Cardiac muscle cell (in vitro differentiated cells and primary cell): ENCODE results near the gene SEC61A1. TPM values are rescaled to one million over a fixed set of nuclear protein-coding genes. Genes with fewer than 3 reads are reported as not detected.

ENCODE experiments used
- DNase-seq, 2 donors: peaks; one replicate each; pipeline versions ENCODE4 v3.0.0 to v3.0.0-alpha.2; 2010 to 2017; ENCODE audit warnings: low read depth in 1 of 2, low spot score in 1 of 2
- H3K27ac ChIP-seq: fragments of 200-600 bp; sonication (generic); 2 replicates; pipeline ENCODE4 v1.5.1; 2016
- H3K27me3 ChIP-seq: fragments of 200-600 bp; sonication (generic); 2 replicates; pipeline ENCODE4 v1.6.0; 2016; ENCODE audit warnings: control low read depth
- H3K36me3 ChIP-seq: fragments of 200-600 bp; sonication (generic); 2 replicates; pipeline ENCODE4 v1.5.1; 2016; ENCODE audit warnings: control low read depth
- H3K4me1 ChIP-seq: fragments of 200-600 bp; sonication (generic); 2 replicates; pipeline ENCODE4 v1.8.1; 2017; ENCODE audit warnings: low read depth, mild to moderate bottlenecking, mixed run types
- H3K4me3 ChIP-seq: fragments of 200-600 bp; sonication (generic); 2 replicates; pipeline ENCODE4 v1.5.1; 2016; ENCODE audit warnings: mild to moderate bottlenecking
- H3K9me3 ChIP-seq: fragments of 200-600 bp; sonication (generic); 2 replicates; pipeline ENCODE4 v1.5.1; 2017; ENCODE audit warnings: low read depth, mild to moderate bottlenecking, control low read depth
- CTCF ChIP-seq: IDR thresholded peaks from 2 replicates; pipeline ENCODE4 v1.5.1; 2012; ENCODE audit warnings: low read depth, mild to moderate bottlenecking, low read length
- polyA plus RNA-seq: library from polyadenylated mRNA; unstranded; fragments of >200 nt; fragmentation: Nextera tagmentation; extraction: Ambion mirVana; gene quantifications from 2 replicates; pipeline ENCODE4 v1.2.1, GENCODE V29; 2016
- total RNA-seq: library from RNA; depleted of rRNA; stranded (reverse); fragments of >200 nt; gene quantifications from 2 replicates; pipeline ENCODE4 v1.2.3, GENCODE V29; 2016

The SEC61A1 gene
- total and polyA plus RNA-seq, 2 experiments from 2014 or later, result 92.4 to 133 TPM

- Histone ChIP-seq H3K27me3 (no peaks in the 10 kb centered on the region), H3K27ac (no peak overlapping the region), H3K4me1 (peaks cover 24% of the 10 kb centered on the region), H3K36me3 (no peaks in the 10 kb centered on the region), H3K9me3 (no peaks in the 10 kb centered on the region), H3K4me3 (no peak overlapping the region)
- no peak for TF ChIP-seq CTCF
- no peak for DNase-seq
These were observed 26.6 kb downstream of the SEC61A1 start for GRCh38 chr3:128078875-128079274.

- no peak for TF ChIP-seq CTCF
- Histone ChIP-seq H3K9me3 (no peaks in the 10 kb centered on the region), H3K27ac (no peak overlapping the region), H3K4me3 (no peak overlapping the region), H3K36me3 (no peaks in the 10 kb centered on the region), H3K4me1 (peaks cover 24% of the 10 kb centered on the region), H3K27me3 (no peaks in the 10 kb centered on the region)
- DNase-seq, result no peak
These were observed 27.6 kb downstream of the SEC61A1 start for GRCh38 chr3:128079823-128080222.

GRCh38 chr3:128080323-128081080 is 28.3 kb downstream of the SEC61A1 start:
- no peaks in the 10 kb centered on the region for H3K9me3 ChIP-seq
- peaks cover 18% of the 10 kb centered on the region for H3K4me1 ChIP-seq
- no peak overlapping the region for H3K27ac ChIP-seq
- no peak for TF ChIP-seq CTCF
- H3K36me3 ChIP-seq, result no peaks in the 10 kb centered on the region
- H3K4me3 ChIP-seq, result no peak overlapping the region
- H3K27me3 ChIP-seq, result no peaks in the 10 kb centered on the region
- peak in 1 of 2 donors; percentile 77 for DNase-seq

GRCh38 chr3:128081226-128081625 is 29.0 kb downstream of the SEC61A1 start:
- peaks cover 14% of the 10 kb centered on the region for H3K4me1 ChIP-seq
- TF ChIP-seq CTCF, result no peak
- DNase-seq, result no peak
- no peaks in the 10 kb centered on the region for H3K9me3 ChIP-seq
- peaks cover 2% of the 10 kb centered on the region for H3K36me3 ChIP-seq
- H3K4me3 ChIP-seq, result no peak overlapping the region
- no peaks in the 10 kb centered on the region for H3K27me3 ChIP-seq
- H3K27ac ChIP-seq, result no peak overlapping the region

- Histone ChIP-seq H3K9me3 (no peaks in the 10 kb centered on the region), H3K27ac (no peak overlapping the region), H3K4me1 (peaks cover 12% of the 10 kb centered on the region), H3K4me3 (no peak overlapping the region), H3K36me3 (peaks cover 2% of the 10 kb centered on the region), H3K27me3 (no peaks in the 10 kb centered on the region)
- DNase-seq, result peak in 1 of 2 donors; percentile 30
- TF ChIP-seq CTCF, result no peak
These were observed 29.6 kb downstream of the SEC61A1 start for GRCh38 chr3:128081846-128082245.
